ENCODE data around the gene ME1. TPM values are rescaled to one million over a fixed set of nuclear protein-coding genes. Genes with fewer than 3 reads are reported as not detected.

ME1 gene
- total RNA-seq, 1 experiment from 2014 or later = 7.8 TPM

DNA sequence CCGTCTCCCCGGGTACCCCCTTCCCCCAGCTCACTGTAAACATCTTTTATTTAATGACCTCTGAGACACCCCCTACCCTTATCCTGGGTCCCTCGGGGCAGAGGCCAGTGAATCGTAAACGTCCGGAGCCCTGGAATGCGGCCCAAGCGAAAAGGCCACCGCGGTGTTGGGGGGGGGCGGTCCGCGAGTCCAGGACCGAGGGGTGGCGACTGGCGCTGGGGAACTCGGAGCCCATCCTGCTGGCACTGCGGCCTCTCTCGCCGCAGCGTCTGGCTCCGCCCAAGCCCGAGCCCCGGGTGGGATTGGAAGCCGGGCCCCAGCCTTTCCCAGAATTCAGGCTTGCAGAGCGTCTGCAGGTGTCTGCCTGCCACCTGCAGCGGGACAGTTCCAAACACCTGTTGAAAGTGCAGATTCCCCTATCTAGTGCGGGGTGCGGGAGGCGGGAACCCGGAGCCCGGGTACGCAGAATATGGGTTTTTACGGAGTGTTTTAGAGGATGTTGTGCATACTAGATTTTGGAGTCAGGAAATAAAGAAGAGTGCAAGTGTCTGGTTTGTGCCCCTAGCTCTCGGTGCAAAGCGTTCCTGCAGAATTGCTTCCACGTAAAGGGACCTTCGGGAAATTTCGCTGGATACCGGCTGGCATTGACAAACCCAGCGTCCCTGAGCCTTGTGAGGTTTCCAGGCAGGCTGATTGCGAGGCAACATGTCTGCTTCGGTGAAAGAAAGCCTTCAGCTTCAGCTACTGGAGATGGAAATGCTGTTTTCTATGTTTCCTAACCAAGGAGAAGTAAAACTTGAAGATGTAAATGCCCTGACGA lies 236.9 kb downstream of the ME1 start:
- peak overlapping the region; percentile 26 to 83 (median 67); a peak in 3 of 7 replicates for H3K27ac Mint-ChIP-seq
- H3K4me3 Mint-ChIP-seq = peak overlapping the region; percentile 98
- peaks cover 17 to 24% of the 10 kb centered on the region in 2 experiments for H3K4me1 Mint-ChIP-seq
- no peaks in the 10 kb centered on the region for H3K27me3 Mint-ChIP-seq (ENCODE audit: low read depth)
- no peak overlapping the region for H4K91ac ChIP-seq (ENCODE audit: insufficient read length, low read depth, low read length)
- DNase-seq = peak; percentile 88
- peak overlapping the region; percentile 91 for H3K4me2 ChIP-seq (ENCODE audit: insufficient read depth, insufficient read length, low read length)
- H3K4me1 ChIP-seq (ENCODE audit: insufficient read depth, low read length) = no peaks in the 10 kb centered on the region; the same call in 1 of the 2 replicates
- no peak overlapping the region for H2BK15ac ChIP-seq (ENCODE audit: low read depth, low read length)
- H2BK120ac ChIP-seq (ENCODE audit: low read depth, low read length, poor library complexity, severe bottlenecking) = no peak overlapping the region
- peak overlapping the region; percentile 34; the same call in 1 of the 2 replicates for H3K14ac ChIP-seq (ENCODE audit: insufficient read depth, low read length)
- H3K9me3 ChIP-seq (ENCODE audit: control insufficient read depth, low read depth, low read length) = no peaks in the 10 kb centered on the region
- no CpG with 5 or more reads among the region's 44 CpGs for WGBS (ENCODE audit: extremely low coverage, insufficient read length, low lambda C conversion rate)
- H3K56ac ChIP-seq (ENCODE audit: insufficient read length, low read depth, low read length) = no peak overlapping the region
- H3K23ac ChIP-seq (ENCODE audit: insufficient read length, low read depth, low read length) = no peak overlapping the region
- H4K5ac ChIP-seq (ENCODE audit: insufficient read length, low read depth, low read length) = no peak overlapping the region
- no peak overlapping the region for H2BK12ac ChIP-seq (ENCODE audit: insufficient read length, low read depth, low read length)
- H3K27ac ChIP-seq (ENCODE audit: insufficient read length, low read depth, low read length) = no peak overlapping the region
- H3K27me3 ChIP-seq (ENCODE audit: insufficient read depth, low read length) = no peaks in the 10 kb centered on the region
- peaks cover 8% of the 10 kb centered on the region for H3K23me2 ChIP-seq (ENCODE audit: insufficient read length, low read depth, low read length, poor library complexity, severe bottlenecking)
- H3K79me1 ChIP-seq (ENCODE audit: insufficient read depth, low read depth, low read length, poor library complexity, severe bottlenecking) = no peaks in the 10 kb centered on the region
- peaks cover 15 to 46% (median 43%) of the 10 kb centered on the region in 3 experiments for H3K36me3 Mint-ChIP-seq (ENCODE audit: insufficient read depth in 1 of 3, low read depth in 3 of 3)
- TF ChIP-seq, protein P1, sequence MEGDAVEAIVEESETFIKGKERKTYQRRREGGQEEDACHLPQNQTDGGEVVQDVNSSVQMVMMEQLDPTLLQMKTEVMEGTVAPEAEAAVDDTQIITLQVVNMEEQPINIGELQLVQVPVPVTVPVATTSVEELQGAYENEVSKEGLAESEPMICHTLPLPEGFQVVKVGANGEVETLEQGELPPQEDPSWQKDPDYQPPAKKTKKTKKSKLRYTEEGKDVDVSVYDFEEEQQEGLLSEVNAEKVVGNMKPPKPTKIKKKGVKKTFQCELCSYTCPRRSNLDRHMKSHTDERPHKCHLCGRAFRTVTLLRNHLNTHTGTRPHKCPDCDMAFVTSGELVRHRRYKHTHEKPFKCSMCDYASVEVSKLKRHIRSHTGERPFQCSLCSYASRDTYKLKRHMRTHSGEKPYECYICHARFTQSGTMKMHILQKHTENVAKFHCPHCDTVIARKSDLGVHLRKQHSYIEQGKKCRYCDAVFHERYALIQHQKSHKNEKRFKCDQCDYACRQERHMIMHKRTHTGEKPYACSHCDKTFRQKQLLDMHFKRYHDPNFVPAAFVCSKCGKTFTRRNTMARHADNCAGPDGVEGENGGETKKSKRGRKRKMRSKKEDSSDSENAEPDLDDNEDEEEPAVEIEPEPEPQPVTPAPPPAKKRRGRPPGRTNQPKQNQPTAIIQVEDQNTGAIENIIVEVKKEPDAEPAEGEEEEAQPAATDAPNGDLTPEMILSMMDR (conservative IDR thresholded peaks at IDR 0.05) = no peak
- no peak overlapping the region for H2AFZ ChIP-seq (ENCODE audit: low read length)
- no peak overlapping the region for H2BK5ac ChIP-seq (ENCODE audit: insufficient read length, low read length)
- peaks cover 3% of the 10 kb centered on the region; the same call in 1 of the 2 replicates for H3K79me2 ChIP-seq (ENCODE audit: insufficient read depth, low read length)
- no peak overlapping the region for H3T11ph ChIP-seq (ENCODE audit: low read length)
- H3K9me3 Mint-ChIP-seq = no peaks in the 10 kb centered on the region
- H2AK5ac ChIP-seq (ENCODE audit: insufficient read length, low read length) = no peak overlapping the region
- no peaks in the 10 kb centered on the region for H4K20me1 ChIP-seq (ENCODE audit: control insufficient read depth, insufficient read depth, insufficient read length)
- no peak overlapping the region for H4K8ac ChIP-seq (replicated peaks; ENCODE audit: insufficient read length, low read depth, low read length)
- H3K4ac ChIP-seq (ENCODE audit: low read depth, low read length) = no peak overlapping the region
- peak overlapping the region; percentile 25 for H3K9ac ChIP-seq (ENCODE audit: extremely low read depth, insufficient read length, low read length)
- no peak overlapping the region for H3K18ac ChIP-seq (ENCODE audit: insufficient read length, low read depth, low read length)
- no peak overlapping the region for H2BK20ac ChIP-seq (ENCODE audit: low read depth, low read length, poor library complexity, severe bottlenecking)
